Measurements from ENCODE around the gene ZFYVE1.

GRCh38 chr14:73000073-73000472 is 26.8 kb downstream of the ZFYVE1 start:
- no peak for TF ChIP-seq CTCF (IDR thresholded peaks at IDR 0.05)
- TF ChIP-seq EZH2 (IDR thresholded peaks at IDR 0.05; ENCODE audit: borderline replicate concordance, insufficient read depth, low read depth, low read length, poor library complexity, severe bottlenecking) = no peak
